Activated CD4-positive, alpha-beta T cell treated with anti-CD3 and anti-CD28 coated beads, Interleukin-2, amount 10 ng/mL, durations not matched to agents 7 days and 5 days (primary cell): ENCODE data around the gene SLC1A1. TPM values are rescaled to one million over a fixed set of nuclear protein-coding genes. Genes with fewer than 3 reads are reported as not detected.

Experiments used
- CTCF ChIA-PET: fragments of 350-600 bp; sonication (Branson Sonifier 250); formaldehyde crosslinking; loops from one replicate; lab custom pipeline; 2021; ENCODE audit warnings: antibody characterized with exemption; lab: Charles Lee
- POLR2A ChIA-PET: fragments of 350-600 bp; sonication (Branson Sonifier 250); formaldehyde crosslinking; loops from one replicate; lab custom pipeline; 2021; ENCODE audit warnings: antibody characterized with exemption; lab: Charles Lee
- DNase-seq: peaks from one replicate; pipeline ENCODE4 v3.0.0-alpha.2; 2020
- H3K27ac Mint-ChIP-seq: one replicate; pipeline ENCODE4 v1.8.0; 2021; ENCODE audit warnings: mild to moderate bottlenecking, moderate library complexity, mixed read lengths
- H3K27me3 Mint-ChIP-seq: one replicate; pipeline ENCODE4 v1.8.0; 2021; ENCODE audit warnings: mixed read lengths
- H3K36me3 Mint-ChIP-seq: one replicate; pipeline ENCODE4 v1.8.0; 2021; ENCODE audit warnings: low read depth, mixed read lengths
- H3K4me1 Mint-ChIP-seq: one replicate; pipeline ENCODE4 v1.8.0; 2021; ENCODE audit warnings: mixed read lengths
- H3K4me3 Mint-ChIP-seq: one replicate; pipeline ENCODE4 v1.8.0; 2021; ENCODE audit warnings: mild to moderate bottlenecking, moderate library complexity, mixed read lengths
- H3K9me3 Mint-ChIP-seq: one replicate; pipeline ENCODE4 v1.8.0; 2021; ENCODE audit warnings: mixed read lengths
- total RNA-seq, 2 experiments: library from RNA; stranded (reverse); gene quantifications; one replicate each; pipeline ENCODE4 v1.2.3, GENCODE V29; 2021

SLC1A1 gene
- total RNA-seq, 2 experiments from 2014 or later: 0.10 TPM; not detected in 1

DNA sequence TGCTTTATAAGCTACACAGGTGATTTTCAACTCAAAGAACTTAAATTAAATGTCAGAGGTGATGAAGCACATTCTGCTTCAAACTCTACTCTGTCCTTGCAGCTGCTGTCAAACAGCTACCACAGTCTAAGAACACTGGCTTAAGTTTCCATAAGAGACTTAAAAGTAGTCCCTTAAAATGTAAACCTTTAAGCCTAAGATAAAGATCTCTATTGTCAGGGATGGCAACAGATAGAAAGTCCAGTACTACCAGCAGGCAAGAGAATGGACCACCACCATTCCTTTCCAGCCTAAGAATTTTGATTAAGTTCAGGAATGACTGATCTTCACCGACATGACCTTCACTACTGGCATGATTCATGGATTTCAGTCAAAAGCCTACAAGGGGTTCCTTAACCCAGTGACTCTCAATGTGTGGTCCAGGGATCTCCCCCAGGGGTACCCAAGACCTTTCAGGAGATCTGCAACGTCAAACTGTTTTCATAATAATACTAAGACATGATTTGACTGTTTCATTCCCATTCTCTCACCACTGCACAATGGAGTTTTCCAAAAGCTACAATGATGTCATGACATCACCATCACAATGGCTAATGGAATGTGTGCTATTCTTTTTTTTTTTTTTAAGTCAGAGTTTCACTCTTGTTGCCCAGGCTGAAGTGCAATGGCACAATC lies 130.8 kb downstream of the SLC1A1 start:
- DNase-seq: no peak
- Mint-ChIP-seq H3K27me3 (peaks cover 2% of the 10 kb centered on the region), H3K9me3 (no peaks in the 10 kb centered on the region), H3K4me3 (no peak overlapping the region), H3K36me3 (peaks cover 2% of the 10 kb centered on the region), H3K27ac (no peak overlapping the region), H3K4me1 (peaks cover 16% of the 10 kb centered on the region)
- POLR2A ChIA-PET: no interaction called here
- CTCF ChIA-PET: interaction anchor here (0.6 to 1.3 kb wide), 3 partner anchors 17 to 1201 kb away, joined by 3 read pairs; no protein-coding TSS in a partner anchor

DNA sequence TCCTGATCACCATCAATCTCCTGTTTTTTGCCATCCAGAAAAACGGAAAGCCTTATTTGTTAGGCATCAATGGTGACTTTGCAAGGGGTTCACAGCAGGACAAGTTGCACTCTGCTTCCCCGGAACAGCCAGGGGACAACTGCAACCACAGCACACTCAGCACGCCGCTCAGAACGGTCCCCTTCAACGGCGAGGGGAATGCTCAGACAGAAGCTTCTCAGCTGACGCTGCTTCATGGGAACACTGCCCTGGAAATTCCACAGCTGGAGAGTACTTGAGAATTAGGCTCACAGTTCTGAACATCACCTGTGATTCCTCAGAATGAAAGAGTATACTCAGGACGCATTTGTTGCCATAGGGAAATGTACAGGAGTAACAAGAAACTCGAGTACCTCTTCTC lies 131.7 kb downstream of the SLC1A1 start:
- no peak overlapping the region for H3K4me3 Mint-ChIP-seq
- H3K4me1 Mint-ChIP-seq: peaks cover 16% of the 10 kb centered on the region
- CTCF ChIA-PET: interaction anchor here (1.3 to 2.7 kb wide), 3 partner anchors 18 to 133 kb away, joined by 3 to 10 read pairs (median 4); no protein-coding TSS in a partner anchor
- peaks cover 2% of the 10 kb centered on the region for H3K27me3 Mint-ChIP-seq
- no peak overlapping the region for H3K27ac Mint-ChIP-seq
- H3K36me3 Mint-ChIP-seq: peaks cover 2% of the 10 kb centered on the region
- DNase-seq: no peak
- POLR2A ChIA-PET: no interaction called here
- H3K9me3 Mint-ChIP-seq: no peaks in the 10 kb centered on the region

DNA sequence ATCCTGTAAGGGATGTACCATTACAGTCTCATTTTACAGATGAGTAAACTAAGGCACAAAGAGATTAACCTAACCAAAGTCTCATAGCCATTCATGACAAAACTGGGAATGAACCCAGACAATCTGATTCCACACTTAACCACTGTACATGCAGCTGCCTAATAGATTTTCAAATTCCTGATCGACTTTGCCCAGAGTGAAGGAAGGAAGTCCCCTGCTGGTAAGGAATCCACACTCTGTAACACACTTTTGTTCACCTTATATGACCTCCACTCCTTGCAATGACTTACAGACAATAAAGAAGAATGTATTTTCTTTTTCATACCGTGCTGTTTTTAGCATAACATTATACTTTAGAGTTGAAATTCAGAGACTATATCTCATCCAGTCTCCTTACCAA lies 140.6 kb downstream of the SLC1A1 start:
- H3K27ac Mint-ChIP-seq: no peak overlapping the region
- no peaks in the 10 kb centered on the region for H3K9me3 Mint-ChIP-seq
- ChIA-PET CTCF (no interaction called here), POLR2A (no interaction called here)
- H3K4me1 Mint-ChIP-seq: no peaks in the 10 kb centered on the region
- H3K27me3 Mint-ChIP-seq: no peaks in the 10 kb centered on the region
- H3K4me3 Mint-ChIP-seq: no peak overlapping the region
- DNase-seq: no peak
- no peaks in the 10 kb centered on the region for H3K36me3 Mint-ChIP-seq

Other genes starting within 250 kb of the SLC1A1 start
- under 1 TPM; 0.19 to 0.50 TPM for gene GLIS3, start 190.4 kb upstream of the SLC1A1 start, total RNA-seq
- gene PLPP6, start 171.8 kb downstream of the SLC1A1 start, total RNA-seq: 10 to 100 TPM in 1 of 2 experiments, 1 to 10 TPM in 1; 9.9 to 10.3 TPM
- under 1 TPM; 0.40 to 0.42 TPM for gene SPATA6L, start 176.0 kb downstream of the SLC1A1 start, total RNA-seq
- 10 to 100 TPM in 1 of 2 experiments, 1 to 10 TPM in 1; 9.2 to 10.7 TPM for gene CDC37L1, start 189.1 kb downstream of the SLC1A1 start, total RNA-seq